IMR-90 (cell line): ENCODE results near the gene CIRBP. TPM values are rescaled to one million over a fixed set of nuclear protein-coding genes. Genes with fewer than 3 reads are reported as not detected.

Experiments used
- ATAC-seq: fragments of 200-7000 bp; cut with Tn5 transposase; 2 replicates; pipeline ENCODE4 v1.9.1; 2020; ENCODE audit warnings: low read depth, mild to moderate bottlenecking, moderate library complexity
- BruUV-seq: library from RNA; stranded (reverse); fragments of 400-500 nt; replicated peaks from 2 replicates; lab custom pipeline; 2021; lab: Mats Ljungman, UMichigan
- CTCF ChIA-PET: fragments of 300-600 bp; formaldehyde crosslinking; extraction: SDS; loops from one replicate; lab custom pipeline; 2021; ENCODE audit warnings: antibody characterized with exemption; lab: Yijun Ruan, JAX
- POLR2A ChIA-PET: fragments of 300-600 bp; sonication (Branson Sonifier 250); formaldehyde crosslinking; loops from one replicate; lab custom pipeline; 2022; ENCODE audit warnings: antibody characterized with exemption; ENCODE audit not compliant: unreplicated experiment; lab: Charles Lee
- DNase-seq: peaks from one replicate; pipeline ENCODE4 v3.0.0; 2013
- H2AFZ ChIP-seq: replicated peaks from 2 replicates; pipeline ENCODE3; 2013; ENCODE audit warnings: low read length, mild to moderate bottlenecking; ENCODE audit not compliant: poor library complexity
- H2AK5ac ChIP-seq: 2 replicates; pipeline ENCODE4 v1.6.1; 2013; ENCODE audit warnings: low read depth, low read length, inconsistent platforms
- H2AK9ac ChIP-seq: replicated peaks from 2 replicates; pipeline ENCODE3; 2013; ENCODE audit warnings: mild to moderate bottlenecking, low read depth, low read length, moderate library complexity; ENCODE audit not compliant: poor library complexity
- H2BK120ac ChIP-seq: 2 replicates; pipeline ENCODE4 v1.6.1; 2013; ENCODE audit warnings: low read depth, low read length, inconsistent platforms
- H2BK15ac ChIP-seq: 3 replicates; pipeline ENCODE4 v1.6.1; 2013; ENCODE audit warnings: low read depth, low read length, inconsistent platforms
- H2BK20ac ChIP-seq: 2 replicates; pipeline ENCODE4 v1.6.1; 2013; ENCODE audit warnings: low read depth, mild to moderate bottlenecking, inconsistent platforms, low read length, moderate library complexity
- H2BK5ac ChIP-seq: 2 replicates; pipeline ENCODE4 v1.6.1; 2013; ENCODE audit warnings: mild to moderate bottlenecking, low read depth, low read length, inconsistent platforms; ENCODE audit not compliant: poor library complexity, severe bottlenecking
- H3K14ac ChIP-seq: replicated peaks from 2 replicates; pipeline ENCODE4 v1.6.1; 2013; ENCODE audit warnings: low read depth, low read length, inconsistent platforms
- H3K18ac ChIP-seq: 2 replicates; pipeline ENCODE4 v1.6.1; 2013; ENCODE audit warnings: low read depth, low read length, control low read depth
- H3K23ac ChIP-seq: 2 replicates; pipeline ENCODE4 v1.6.1; 2013; ENCODE audit warnings: low read depth, low read length, inconsistent platforms
- H3K27ac ChIP-seq: 2 replicates; pipeline ENCODE4 v1.5.1; 2013; ENCODE audit warnings: mild to moderate bottlenecking, control low read depth, low read length; ENCODE audit not compliant: insufficient read depth
- H3K27me3 ChIP-seq: 2 replicates; pipeline ENCODE4 v1.6.1; 2013; ENCODE audit warnings: low read length; ENCODE audit not compliant: control insufficient read depth, insufficient read depth
- H3K36me3 ChIP-seq: 2 replicates; pipeline ENCODE4 v1.6.1; 2013; ENCODE audit warnings: low read length, mixed read lengths; ENCODE audit not compliant: control insufficient read depth, insufficient read depth
- H3K4ac ChIP-seq: 2 replicates; pipeline ENCODE4 v1.6.1; 2013; ENCODE audit warnings: low read depth, low read length, inconsistent platforms
- H3K4me1 ChIP-seq: 2 replicates; pipeline ENCODE4 v1.6.1; 2013; ENCODE audit warnings: low read length, mixed read lengths; ENCODE audit not compliant: control insufficient read depth, insufficient read depth
- H3K4me2 ChIP-seq: 2 replicates; pipeline ENCODE4 v1.6.1; 2013; ENCODE audit warnings: low read depth, mild to moderate bottlenecking, control low read depth, low read length, moderate library complexity
- H3K4me3 ChIP-seq: 2 replicates; pipeline ENCODE4 v1.5.1; 2013; ENCODE audit warnings: low read depth, mild to moderate bottlenecking, control low read depth, low read length, moderate library complexity; ENCODE audit not compliant: insufficient read depth
- H3K56ac ChIP-seq: 2 replicates; pipeline ENCODE4 v1.6.1; 2013; ENCODE audit warnings: low read length, inconsistent platforms; ENCODE audit not compliant: insufficient read depth; ENCODE audit errors: extremely low read depth
- H3K79me1 ChIP-seq, 2 experiments: 2 replicates each; pipeline ENCODE4 v1.6.1; 2013; ENCODE audit warnings: low read length in 2 of 2, inconsistent platforms in 1 of 2, low read depth in 1 of 2
- H3K9ac ChIP-seq: 2 replicates; pipeline ENCODE4 v1.6.1; 2013; ENCODE audit warnings: low read depth, low read length, control low read depth
- H3K9me1 ChIP-seq: 2 replicates; pipeline ENCODE4 v1.6.1; 2013; ENCODE audit warnings: low read length, inconsistent platforms; ENCODE audit not compliant: insufficient read depth
- H3K9me3 ChIP-seq: 2 replicates; pipeline ENCODE4 v1.6.1; 2013; ENCODE audit warnings: low read length; ENCODE audit not compliant: control insufficient read depth, insufficient read depth
- H4K20me1 ChIP-seq: 2 replicates; pipeline ENCODE4 v1.6.1; 2013; ENCODE audit warnings: low read length, inconsistent platforms; ENCODE audit not compliant: insufficient read depth
- H4K5ac ChIP-seq: 2 replicates; pipeline ENCODE4 v1.6.1; 2013; ENCODE audit warnings: mild to moderate bottlenecking, low read depth, low read length, control low read depth
- H4K8ac ChIP-seq, 2 experiments: 2 replicates each; pipeline ENCODE4 v1.6.1; 2013; ENCODE audit warnings: low read depth in 2 of 2, low read length in 2 of 2, control low read depth in 1 of 2, inconsistent platforms in 1 of 2
- H4K91ac ChIP-seq: 2 replicates; pipeline ENCODE4 v1.6.1; 2013; ENCODE audit warnings: low read depth, low read length, inconsistent platforms; ENCODE audit not compliant: insufficient read depth
- BHLHE40 ChIP-seq: fragments of 150-350 bp; IDR thresholded peaks from 2 replicates; pipeline ENCODE4 v1.6.1; 2016; ENCODE audit warnings: mild to moderate bottlenecking, low read depth, low read length
- CEBPB ChIP-seq: IDR thresholded peaks from 2 replicates; pipeline ENCODE4 v1.6.1; 2012; ENCODE audit warnings: low read depth, low read length, improper control_type of control experiment
- CTCF ChIP-seq: conservative IDR thresholded peaks from 2 replicates; pipeline ENCODE4 v1.5.1; 2012; ENCODE audit warnings: mild to moderate bottlenecking, low read depth, low read length, improper control_type of control experiment
- ELK1 ChIP-seq: fragments of 150-350 bp; IDR thresholded peaks from 2 replicates; pipeline ENCODE4 v1.6.1; 2016; ENCODE audit warnings: low read depth, mild to moderate bottlenecking, low read length, moderate library complexity, borderline replicate concordance
- FOS ChIP-seq: fragments of 150-350 bp; IDR thresholded peaks from 2 replicates; pipeline ENCODE4 v1.6.1; 2016; ENCODE audit warnings: low read depth, low read length
- MAFK ChIP-seq: IDR thresholded peaks from 2 replicates; pipeline ENCODE4 v1.6.1; 2012; ENCODE audit warnings: low read depth, low read length, improper control_type of control experiment
- MAZ ChIP-seq: IDR thresholded peaks from 2 replicates; pipeline ENCODE4 v1.6.1; 2012; ENCODE audit warnings: low read depth, mild to moderate bottlenecking, low read length, improper control_type of control experiment, moderate library complexity, borderline replicate concordance
- MXI1 ChIP-seq: IDR thresholded peaks from 2 replicates; pipeline ENCODE4 v1.6.1; 2012; ENCODE audit warnings: low read depth, mild to moderate bottlenecking, low read length, moderate library complexity, borderline replicate concordance
- POLR2A ChIP-seq: IDR thresholded peaks from 2 replicates; pipeline ENCODE4 v1.6.1; 2012; ENCODE audit warnings: mild to moderate bottlenecking, low read depth, low read length
- RAD21 ChIP-seq: IDR thresholded peaks from 2 replicates; pipeline ENCODE4 v1.6.1; 2012; ENCODE audit warnings: low read length, improper control_type of control experiment
- RCOR1 ChIP-seq: IDR thresholded peaks from 2 replicates; pipeline ENCODE4 v1.6.1; 2012; ENCODE audit warnings: mild to moderate bottlenecking, low read length, improper control_type of control experiment; ENCODE audit not compliant: insufficient replicate concordance
- RFX5 ChIP-seq: IDR thresholded peaks from 2 replicates; pipeline ENCODE4 v1.8.0; 2012; ENCODE audit warnings: low read depth, mild to moderate bottlenecking, low read length, moderate library complexity
- SMC3 ChIP-seq: fragments of 150-350 bp; IDR thresholded peaks from 2 replicates; pipeline ENCODE4 v1.6.1; 2016; ENCODE audit warnings: low read depth, mild to moderate bottlenecking, antibody characterized with exemption, low read length, moderate library complexity
- WGBS, 2 experiments: methylation state at CpG; one replicate each; pipeline versions ENCODE4 v1.1.5 to v1.1.7; 2013; ENCODE audit warnings: missing lambda C conversion rate in 2 of 2; ENCODE audit not compliant: insufficient read length in 1 of 2; ENCODE audit errors: extremely low coverage in 2 of 2; 5-methylcytosine and 5-hydroxymethylcytosine counted together
- dilution Hi-C: fragments of 300-500 bp; cut with HindIII; formaldehyde crosslinking; loops from one replicate; pipeline ENCODE4 v1.14.3; 2018; ENCODE audit warnings: low sequenced_read_pairs; ENCODE audit not compliant: unreplicated experiment
- in situ Hi-C: fragments of 300-500 bp; cut with MboI; formaldehyde crosslinking; loops from 3 replicates; pipeline ENCODE4 v1.14.3; 2019; ENCODE audit warnings: low sequenced_read_pairs, inconsistent platforms, mixed read lengths
- intact Hi-C: fragments of 100-400 bp; cut with micrococcal nuclease; formaldehyde crosslinking; loops from 2 replicates; pipeline ENCODE4 v1.10.0; 2022
- polyA plus RNA-seq, 3 experiments: library from polyadenylated mRNA; depleted of rRNA; stranded (reverse); fragments of >200 nt; gene quantifications; 2 replicates each; pipeline ENCODE4 v1.2.3, GENCODE V29; 2012; ENCODE audit warnings: low replicate concordance in 1 of 3
- total RNA-seq: library from RNA; depleted of rRNA; stranded (reverse); fragments of >200 nt; gene quantifications from 2 replicates; pipeline ENCODE4 v1.2.3, GENCODE V29; 2012

Gene CIRBP
- total and polyA plus RNA-seq, 2 of the 4 experiments (the other 2 are of a cell fraction) = 299 to 542 TPM

GRCh38 chr19:1223018-1223855, 45.9 kb upstream of the CIRBP start:
- intact Hi-C loops = no loop called here

More at GRCh38 chr19:1223018-1223855, 45.9 kb upstream of the CIRBP start:
- Histone ChIP-seq H2BK15ac (no peak overlapping the region), H3K4me2 (no peak overlapping the region), H3K27ac (no peak overlapping the region), H4K8ac (no peak overlapping the region), H3K18ac (no peak overlapping the region), H3K9me3 (no peaks in the 10 kb centered on the region), H4K91ac (no peak overlapping the region), H3K4me3 (no peak overlapping the region), H2AK9ac (no peak overlapping the region), H3K14ac (no peak overlapping the region), H2BK20ac (no peak overlapping the region), H2AK5ac (0 out of 2 replicates have a peak overlapping the region, but pooled peaks have one; percentile 54), H4K5ac (no peak overlapping the region), H3K4me1 (no peaks in the 10 kb centered on the region), H3K23ac (no peak overlapping the region), H3K4ac (no peak overlapping the region), H3K9ac (no peak overlapping the region), H2BK120ac (no peak overlapping the region), H3K36me3 (peaks cover 54% of the 10 kb centered on the region), H4K20me1 (peaks cover 22% of the 10 kb centered on the region), H3K79me1 (peaks cover 6 to 38% of the 10 kb centered on the region in 2 experiments; a peak in 3 of 4 replicates), H3K9me1 (no peaks in the 10 kb centered on the region), H3K27me3 (no peaks in the 10 kb centered on the region), H3K56ac (no peak overlapping the region), H2AFZ (no peak overlapping the region), H2BK5ac (no peak overlapping the region)
- ATAC-seq (peak; percentile 34; the same call in 1 of the 2 replicates), DNase-seq (peak; percentile 42)
- dilution Hi-C loops (no loop called here), in situ Hi-C loops (no loop called here)
- no TSS peak for BruUV-seq
- WGBS, 2 experiments = 76% methylated on average over 9 of the region's 48 CpGs; no CpG with 5 or more reads in 1 of the 2 experiments
- TF ChIP-seq CEBPB = no peak
- TF ChIP-seq MXI1 = no peak
- peak; percentile 33 for TF ChIP-seq MAFK
- no peak; the same call in 1 of the 2 replicates for TF ChIP-seq POLR2A
- peak; percentile 39 for TF ChIP-seq RAD21
- TF ChIP-seq CTCF = peak; percentile 45
- no peak for TF ChIP-seq BHLHE40
- no peak for TF ChIP-seq ELK1
- no peak for TF ChIP-seq MAZ
- no peak for TF ChIP-seq RFX5
- TF ChIP-seq FOS = no peak
- TF ChIP-seq RCOR1 = no peak
- TF ChIP-seq SMC3 = peak; percentile 36
- ChIA-PET CTCF (no interaction called here), POLR2A (no interaction called here)
